Activated CD8-positive, alpha-beta memory T cell treated with anti-CD3 and anti-CD28 coated beads for 4 hours (primary cell): ENCODE results near the gene KIF1A.

ENCODE experiments used
- DNase-seq, 2 donors: peaks; one replicate each; pipeline ENCODE4 v3.0.0-alpha.2; 2020; ENCODE audit warnings: low read depth in 2 of 2

Gene KIF1A

GRCh38 chr2:240819126-240819857, 727 bp downstream of the KIF1A start:
- DNase-seq = no peak

- no peak for DNase-seq
Measured at GRCh38 chr2:240818293-240819125, 1.5 kb downstream of the KIF1A start.

- no peak for DNase-seq
Measured at GRCh38 chr2:240817496-240818292, 2.3 kb downstream of the KIF1A start.

- no peak for DNase-seq
Measured at GRCh38 chr2:240816584-240817495, 3.2 kb downstream of the KIF1A start.

GRCh38 chr2:240815761-240816583, 4.0 kb downstream of the KIF1A start:
- no peak for DNase-seq

- no peak for DNase-seq
Measured at GRCh38 chr2:240814946-240815760, 4.9 kb downstream of the KIF1A start.

GRCh38 chr2:240814280-240814679, 5.7 kb downstream of the KIF1A start:
- DNase-seq = no peak

GRCh38 chr2:240813231-240813921, 6.6 kb downstream of the KIF1A start:
- DNase-seq = no peak

GRCh38 chr2:240812721-240813120, 7.3 kb downstream of the KIF1A start:
- DNase-seq = no peak

GRCh38 chr2:240812301-240812680, 7.7 kb downstream of the KIF1A start:
- no peak for DNase-seq

GRCh38 chr2:240811346-240812300, 8.4 kb downstream of the KIF1A start:
- DNase-seq = no peak

- no peak for DNase-seq
Measured at GRCh38 chr2:240810621-240811020, 9.4 kb downstream of the KIF1A start.

GRCh38 chr2:240810199-240810598, 9.8 kb downstream of the KIF1A start:
- no peak for DNase-seq

GRCh38 chr2:240809276-240809675, 10.7 kb downstream of the KIF1A start:
- no peak for DNase-seq

GRCh38 chr2:240806459-240806858, 13.6 kb downstream of the KIF1A start:
- no peak for DNase-seq

- no peak for DNase-seq
Measured at GRCh38 chr2:240806006-240806405, 14.0 kb downstream of the KIF1A start.

- DNase-seq = no peak
Measured at GRCh38 chr2:240803191-240803590, 16.8 kb downstream of the KIF1A start.
